ENCODE results near the gene KLF3.

- TF ChIP-seq CTCF (IDR thresholded peaks at IDR 0.05) (no peak), CREB1 (CRISPR knock-in tag; IDR thresholded peaks at IDR 0.05) (no peak), JUN (CRISPR knock-in tag; IDR thresholded peaks at IDR 0.05) (no peak), ZNF263 (CRISPR knock-in tag; IDR thresholded peaks at IDR 0.05; ENCODE audit: low read depth) (no peak), FOXK1 (CRISPR knock-in tag; IDR thresholded peaks at IDR 0.05) (no peak), TCF7 (CRISPR knock-in tag; IDR thresholded peaks at IDR 0.05; ENCODE audit: low read depth) (no peak), GABPB1 (CRISPR knock-in tag; IDR thresholded peaks at IDR 0.05) (no peak), MAX (CRISPR knock-in tag; IDR thresholded peaks at IDR 0.05) (no peak), FOXP1 (CRISPR knock-in tag; IDR thresholded peaks at IDR 0.05; ENCODE audit: borderline replicate concordance) (no peak), SMAD3 (CRISPR knock-in tag; IDR thresholded peaks at IDR 0.05; ENCODE audit: borderline replicate concordance) (no peak)
Observed at GRCh38 chr4:38672397-38673129, 8.6 kb downstream of the KLF3 start.

All from WTC11 (cell line).